Urothelium cell line (cell line): ENCODE data around the gene MTFMT.
A peak's percentile ranks its signal among the peaks of the same experiment; 100 is the strongest.

Source experiments
- DNase-seq: peaks from one replicate; pipeline ENCODE4 v3.0.0; 2011; ENCODE audit warnings: low spot score, mixed read lengths
- FAIRE-seq: peaks from 2 replicates; lab custom pipeline; 2011; peaks lifted over from hg19 to GRCh38; lab: Jason Lieb, UNC

Gene MTFMT

DNA sequence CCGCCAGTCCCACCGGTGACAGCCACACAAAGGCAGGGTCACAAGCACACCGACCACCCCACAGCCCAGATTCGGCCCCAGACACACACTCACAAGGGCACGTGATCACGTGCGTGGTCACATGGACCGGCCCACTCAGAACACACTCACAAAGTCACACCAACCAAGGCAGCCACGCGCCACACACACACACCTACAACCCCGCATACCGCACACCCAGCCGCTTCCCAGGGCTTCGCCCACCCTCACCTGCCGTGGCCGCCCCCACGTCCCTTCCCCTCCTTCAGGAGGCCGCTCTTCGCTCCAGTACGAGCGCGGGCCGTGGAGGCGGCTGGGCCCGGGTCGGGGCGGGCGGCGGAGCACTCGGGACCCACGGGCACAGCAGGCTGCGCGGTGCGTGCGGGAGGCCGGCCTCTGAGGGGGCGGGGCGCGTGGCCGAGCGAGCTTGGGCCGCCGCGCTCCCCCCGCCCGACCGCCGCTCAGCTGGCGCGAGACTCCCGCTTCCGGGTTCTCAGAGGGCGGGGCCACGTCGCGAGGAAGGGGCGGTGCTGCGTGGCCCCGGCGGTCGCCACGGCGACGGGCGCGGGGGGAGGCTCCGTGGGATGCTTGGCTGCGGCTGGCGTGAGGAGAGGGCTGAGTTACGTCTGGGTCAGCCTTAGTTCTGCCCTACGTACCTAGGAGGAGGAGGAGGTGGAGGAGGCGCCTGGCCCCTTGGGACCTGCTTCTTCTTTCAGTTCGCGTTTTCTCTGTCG lies 39.8 kb downstream of the MTFMT start, which contains the start of gene SPG21:
Gene SPG21, minus strand, starts transcription at position 499 of the 752 bp plus-strand sequence. CDS start 6,345 bp downstream, outside the sequence.
- DNase-seq (peak; percentile 99), FAIRE-seq (peak; percentile 94)

DNA sequence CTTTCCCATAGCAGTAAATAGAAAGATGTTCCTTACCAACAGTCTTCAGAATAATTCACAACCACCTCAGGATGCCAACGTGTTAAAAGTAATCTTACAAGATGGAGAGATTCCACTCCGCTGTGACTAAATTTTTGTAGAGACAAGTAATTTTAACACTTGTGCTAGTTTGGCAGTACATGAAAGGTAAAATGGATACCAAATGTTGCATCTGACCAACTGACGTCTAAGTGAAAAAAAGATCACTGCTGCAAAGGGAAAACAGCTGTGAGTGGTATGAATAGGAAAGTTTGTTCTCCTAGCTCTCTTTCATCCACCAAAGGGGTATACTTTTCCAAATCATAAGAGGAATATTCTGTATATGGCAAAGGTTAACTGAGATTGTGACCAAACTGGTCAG lies 42.3 kb downstream of the MTFMT start:
- no peak for FAIRE-seq
- no peak for DNase-seq

DNA sequence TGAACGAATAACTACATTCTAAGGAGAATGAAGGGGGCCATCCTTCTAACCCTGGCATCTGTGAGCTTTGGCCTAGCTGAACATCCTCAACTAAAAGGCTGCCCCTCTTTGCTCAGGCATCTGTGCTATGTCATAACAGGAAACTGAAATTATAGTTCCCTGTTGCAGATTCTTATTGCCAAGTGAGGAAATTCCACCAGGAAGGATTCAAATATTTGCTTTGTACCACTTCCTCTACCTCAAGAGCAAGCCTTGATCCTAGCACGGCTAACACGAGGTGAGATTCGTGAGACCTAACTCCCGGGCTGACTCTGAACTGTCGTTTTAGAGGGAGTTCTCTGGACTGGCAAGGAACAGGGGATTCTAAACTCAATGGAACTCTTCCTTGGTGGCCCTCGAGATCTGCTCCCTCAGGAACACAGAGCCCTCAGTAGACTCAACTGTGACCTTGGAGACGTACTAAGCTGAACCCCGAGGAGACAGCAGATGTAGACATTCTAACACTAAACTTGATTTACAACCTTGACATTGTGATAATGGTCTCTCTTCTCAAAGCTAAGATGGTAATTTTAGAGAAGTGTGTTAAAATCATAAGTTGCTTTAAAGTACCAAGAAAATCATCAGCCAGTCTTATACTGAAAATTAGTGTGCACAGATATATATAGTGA lies 43.9 kb downstream of the MTFMT start:
- DNase-seq: no peak
- no peak for FAIRE-seq

DNA sequence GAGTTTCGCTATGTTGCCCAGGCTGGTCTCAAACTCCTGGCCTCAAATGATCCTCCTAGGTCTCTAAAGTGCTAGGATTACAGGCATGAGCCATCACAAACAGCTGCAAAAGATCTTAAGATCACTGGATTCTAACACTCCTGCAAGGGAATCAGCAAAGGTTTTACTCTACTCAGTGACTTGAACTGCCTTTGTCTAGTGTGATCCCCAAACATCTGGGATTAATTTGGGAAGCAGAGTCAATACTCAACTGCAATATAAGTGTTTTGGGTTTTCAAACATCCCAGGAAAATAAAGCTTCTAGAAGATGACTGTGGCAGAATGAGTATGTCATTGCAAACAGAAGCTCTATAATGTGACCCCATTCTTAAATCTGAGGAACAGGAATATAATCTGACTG lies 47.0 kb downstream of the MTFMT start:
- FAIRE-seq (no peak), DNase-seq (no peak)

DNA sequence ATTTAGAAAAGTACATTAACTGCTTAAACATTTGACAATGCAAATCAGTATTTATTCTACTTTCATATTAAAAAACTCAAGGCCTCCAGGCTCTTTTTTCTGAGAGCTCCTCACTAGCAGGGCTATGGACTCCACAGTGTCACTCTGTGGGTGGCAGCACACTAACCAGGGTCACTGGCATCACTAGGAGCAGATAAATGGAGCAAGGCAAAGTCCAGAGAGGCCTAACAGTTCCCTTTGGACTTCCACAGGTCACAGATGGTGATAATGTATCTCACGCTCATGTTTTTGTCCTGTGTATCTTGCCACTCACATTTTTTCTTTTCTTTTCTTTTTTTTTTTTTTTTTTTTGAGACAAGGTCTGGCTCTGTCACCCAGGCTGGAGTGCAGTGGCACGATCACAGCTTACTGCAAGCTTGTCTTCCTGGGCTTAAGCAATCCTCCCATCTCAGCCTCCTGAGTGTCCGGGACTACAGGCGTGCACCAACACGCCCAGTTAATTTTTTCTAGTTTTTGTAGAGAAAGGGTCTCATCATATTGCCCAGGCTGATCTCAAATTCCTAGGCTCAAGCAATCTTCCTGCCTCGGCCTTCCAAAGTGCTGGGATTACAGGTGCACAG lies 47.5 kb downstream of the MTFMT start:
- FAIRE-seq (no peak), DNase-seq (no peak)

DNA sequence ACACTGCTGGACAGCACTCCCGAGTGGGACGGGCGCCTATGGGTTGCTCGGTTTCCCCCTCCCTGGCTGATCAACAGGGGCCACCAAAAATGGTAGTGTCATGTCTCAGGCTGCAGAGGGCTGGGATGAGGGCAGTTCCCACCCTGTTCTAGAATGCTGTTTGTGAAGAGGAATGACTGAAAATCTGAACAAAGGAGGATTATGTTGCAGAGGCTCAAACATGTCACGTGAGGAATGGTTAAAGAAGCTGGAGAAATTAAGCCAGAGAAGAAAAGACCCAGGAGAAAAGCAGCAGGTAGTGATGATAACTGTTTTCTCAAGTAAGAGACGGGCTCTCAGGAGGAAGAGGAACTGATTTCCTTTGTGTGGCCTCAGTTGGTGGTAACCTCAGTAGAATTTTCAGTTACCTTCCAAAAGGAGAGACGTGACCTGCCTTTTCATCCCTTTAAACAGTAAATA lies 50.2 kb downstream of the MTFMT start:
- FAIRE-seq (no peak), DNase-seq (no peak)

DNA sequence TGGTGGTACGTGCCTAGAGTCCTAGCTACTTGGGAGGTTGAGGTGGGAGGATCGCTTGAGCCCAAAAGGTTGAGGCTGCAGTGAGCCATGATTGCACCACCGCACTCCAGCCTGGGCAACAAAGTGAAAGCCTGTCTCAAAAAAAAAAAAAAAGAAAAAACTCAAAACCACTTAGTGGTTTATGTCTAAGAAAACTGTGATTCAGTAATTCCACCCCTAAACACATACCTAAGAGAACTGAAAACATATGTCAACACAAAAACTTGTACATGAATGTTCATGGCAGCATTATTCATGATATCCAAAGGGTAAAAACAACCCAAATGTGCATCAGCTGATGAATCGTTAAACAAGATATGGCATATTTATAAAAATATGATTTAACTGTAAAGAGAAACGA lies 54.0 kb downstream of the MTFMT start:
- FAIRE-seq (no peak), DNase-seq (no peak)

DNA sequence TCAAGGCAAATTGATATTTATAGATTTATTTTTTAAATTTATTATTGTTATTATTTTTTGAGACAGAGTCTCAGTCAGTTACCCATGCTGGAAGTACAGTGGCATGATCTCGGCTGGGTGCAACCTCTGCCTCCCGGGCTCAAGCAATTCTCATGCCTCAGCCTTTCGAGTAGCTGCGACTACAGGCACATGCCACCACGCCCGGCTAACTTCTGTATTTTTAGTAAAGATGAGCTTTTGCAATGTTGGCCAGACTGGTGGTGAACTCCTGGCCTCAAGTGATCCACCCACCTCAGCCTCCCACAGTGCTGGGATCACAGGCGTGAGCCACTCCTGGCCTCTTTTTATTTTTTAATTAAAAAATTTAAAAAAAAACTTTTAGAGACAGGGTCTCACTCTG lies 58.7 kb downstream of the MTFMT start:
- no peak for FAIRE-seq
- no peak for DNase-seq

DNA sequence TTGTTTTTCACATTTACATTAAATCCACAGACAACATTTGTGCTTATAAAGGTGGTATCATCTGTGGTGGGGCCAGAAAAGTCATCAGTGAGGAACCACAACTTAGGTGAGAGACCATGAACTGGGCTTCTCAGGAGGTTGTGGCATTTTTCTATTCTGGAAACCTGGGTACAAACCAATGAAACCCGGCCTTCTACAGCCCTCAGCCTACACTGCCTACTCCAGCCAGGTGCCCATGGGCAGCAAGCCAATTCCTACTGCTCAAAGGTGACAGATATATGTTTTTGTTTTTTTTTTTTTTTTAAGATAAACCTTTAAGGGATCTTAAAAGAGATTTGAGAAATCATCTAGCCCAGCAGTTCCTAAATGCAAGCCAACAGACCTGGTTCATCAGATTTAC lies 60.0 kb downstream of the MTFMT start:
- no peak for FAIRE-seq
- DNase-seq: no peak

DNA sequence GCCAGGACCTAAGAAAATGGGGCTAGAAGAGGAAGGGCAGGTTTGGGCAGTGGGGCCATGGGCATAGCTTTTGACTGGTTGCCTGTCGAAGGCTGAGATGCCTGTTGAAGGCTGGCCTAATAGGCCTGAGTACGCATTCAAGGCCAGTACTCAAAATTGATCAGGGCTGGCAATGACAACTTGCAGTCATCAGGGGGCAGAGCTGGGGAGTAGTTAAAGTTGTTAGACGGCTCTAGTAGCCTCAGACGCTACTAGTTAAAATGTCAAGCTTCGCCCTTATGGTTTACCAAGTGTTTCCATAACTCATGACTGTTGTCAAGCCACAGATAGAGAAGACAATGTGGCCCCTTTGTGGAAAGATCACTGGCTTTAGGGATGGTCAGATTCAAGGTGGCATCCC lies 68.4 kb downstream of the MTFMT start:
- FAIRE-seq: no peak

DNA sequence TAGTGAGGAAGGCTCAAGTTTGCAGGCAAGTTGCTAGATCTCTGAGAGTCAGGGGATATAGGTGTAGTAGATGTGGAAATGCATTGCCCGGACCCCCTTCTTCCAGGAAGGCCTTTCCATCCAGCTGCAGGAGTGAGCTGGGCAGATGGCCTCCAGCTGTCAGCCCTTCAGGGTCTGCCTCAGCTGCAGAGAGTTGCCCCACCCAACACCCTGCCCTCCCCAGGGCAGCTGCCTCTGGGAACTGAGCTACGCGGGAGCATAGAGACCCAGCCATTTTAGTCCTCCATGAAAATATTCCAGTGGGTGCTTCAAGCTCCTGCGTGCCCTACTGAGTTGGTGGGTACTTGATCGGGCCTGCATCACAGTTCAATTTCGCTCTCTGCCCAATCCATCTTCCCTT lies 69.3 kb downstream of the MTFMT start:
- no peak for DNase-seq
- FAIRE-seq: no peak

More for the DNA sequence above, 68.4 kb downstream of the MTFMT start:
- no peak for DNase-seq

DNA sequence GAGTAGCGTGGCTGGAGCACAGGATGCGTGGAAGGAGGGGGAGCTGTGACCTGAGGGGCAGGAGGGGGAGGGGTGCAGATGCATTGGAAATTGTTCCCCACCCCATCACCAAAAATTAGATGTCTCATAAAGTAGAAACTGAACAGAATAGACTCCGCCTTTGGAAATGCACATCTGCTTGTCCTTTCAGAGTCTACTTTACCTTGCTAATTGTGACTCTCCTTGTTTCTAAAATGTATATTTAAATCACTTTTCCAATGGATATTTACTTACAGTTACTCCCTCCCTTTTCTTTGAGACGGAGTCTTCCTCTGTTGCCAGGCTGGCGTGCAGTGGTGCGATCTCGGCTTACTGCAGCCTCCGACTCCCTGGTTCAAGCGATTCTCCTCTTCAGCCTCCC lies 70.3 kb downstream of the MTFMT start:
- DNase-seq: no peak
- no peak for FAIRE-seq

DNA sequence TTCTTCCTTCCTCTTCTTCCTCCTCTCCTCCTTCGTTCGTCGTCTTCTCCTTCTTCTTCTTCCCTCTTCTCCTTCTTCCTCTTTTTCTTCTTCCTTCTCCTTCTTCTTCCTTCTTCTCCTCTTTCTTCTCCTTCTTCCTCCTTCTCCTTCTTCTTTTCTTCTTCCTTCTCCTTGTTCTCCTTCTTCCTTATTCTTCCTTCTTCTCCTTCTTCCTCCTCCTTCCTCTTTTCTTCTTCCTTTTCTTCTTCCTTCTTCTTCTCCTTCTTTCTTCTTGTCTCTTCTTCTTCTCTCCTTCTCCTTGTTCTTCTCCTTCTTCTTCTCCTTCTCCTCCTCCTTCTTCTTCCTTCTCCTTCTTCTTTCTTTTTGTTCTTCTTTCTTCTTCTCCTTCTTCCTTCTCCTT lies 75.0 kb downstream of the MTFMT start:
- no peak for FAIRE-seq
- no peak for DNase-seq

DNA sequence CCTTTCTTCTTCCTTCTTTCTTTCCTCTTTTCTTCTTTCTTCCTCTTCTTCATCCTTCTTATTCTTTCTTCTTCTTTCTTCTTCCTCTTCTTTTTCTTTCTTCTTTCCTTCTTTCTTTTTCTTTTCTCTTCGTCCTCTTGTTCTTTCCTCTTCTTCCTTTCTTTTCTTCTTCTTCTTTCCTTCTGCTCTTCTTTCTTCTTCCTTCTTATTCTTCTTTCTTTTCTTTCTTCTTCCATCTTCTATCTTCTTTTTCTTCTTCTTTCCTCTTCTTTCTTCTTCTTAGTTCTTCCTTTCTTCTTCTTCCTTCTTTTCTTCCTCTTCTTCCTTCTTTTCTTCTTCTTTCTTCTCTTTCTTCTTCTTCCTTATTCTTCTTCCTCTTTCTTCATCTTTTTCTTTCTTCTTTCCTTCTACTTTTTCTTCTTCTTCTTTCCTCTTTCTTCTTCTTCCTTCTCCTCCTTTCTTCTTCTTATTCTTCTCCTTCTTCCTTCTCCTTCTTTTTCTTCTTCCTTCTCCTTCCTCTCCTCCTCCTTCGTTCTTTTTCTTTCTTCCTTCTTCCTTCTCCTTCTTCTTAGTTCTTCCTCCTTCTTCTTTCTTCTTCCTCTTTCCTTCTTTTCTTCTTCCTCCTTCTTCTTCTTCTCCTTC lies 77.5 kb downstream of the MTFMT start:
- DNase-seq (no peak), FAIRE-seq (no peak)
